SK-N-SH treated with all-trans-retinoic acid at 6 μM for 48 hours (cell line): ENCODE data around the gene SLC25A34.

Experiments
- ATAC-seq: fragments of 200-7000 bp; cut with Tn5 transposase; 3 replicates; pipeline ENCODE4 v1.9.1; 2020; ENCODE audit warnings: mild to moderate bottlenecking, moderate library complexity
- ARNTL ChIP-seq: fragments of 450-650 bp; formaldehyde crosslinking; IDR thresholded peaks from 2 replicates; pipeline ENCODE4 v1.5.0; 2020; ENCODE audit warnings: low read depth, mild to moderate bottlenecking, moderate library complexity, borderline replicate concordance
- BACH2 ChIP-seq: fragments of 250-450 bp; sonication (Bioruptor Pico); IDR thresholded peaks from 2 replicates; pipeline ENCODE4 v1.9.0; 2021; ENCODE audit warnings: mild to moderate bottlenecking, borderline replicate concordance
- CSDC2 ChIP-seq: fragments of 250-450 bp; sonication (Bioruptor Pico); IDR thresholded peaks from 2 replicates; pipeline ENCODE4 v1.5.0; 2020; ENCODE audit warnings: mild to moderate bottlenecking, moderate library complexity
- ESRRG ChIP-seq: fragments of 250-450 bp; sonication (Bioruptor Pico); IDR thresholded peaks from 2 replicates; pipeline ENCODE4 v1.6.1; 2021; ENCODE audit warnings: mild to moderate bottlenecking
- GLIS3 ChIP-seq: fragments of 250-450 bp; sonication (Bioruptor Pico); IDR thresholded peaks from 2 replicates; pipeline ENCODE4 v1.5.0; 2020; ENCODE audit warnings: mild to moderate bottlenecking, moderate library complexity
- ISL1 ChIP-seq: fragments of 250-450 bp; sonication (Bioruptor Pico); IDR thresholded peaks from 2 replicates; pipeline ENCODE4 v2.1.2; 2022; ENCODE audit warnings: mild to moderate bottlenecking, moderate library complexity
- OSR1 ChIP-seq: fragments of 250-450 bp; sonication (Bioruptor Pico); IDR thresholded peaks from 2 replicates; pipeline ENCODE4 v1.8.0; 2022; ENCODE audit warnings: moderate library complexity, mild to moderate bottlenecking, inconsistent platforms
- PPARA ChIP-seq: fragments of 250-450 bp; sonication (Bioruptor Pico); IDR thresholded peaks from 2 replicates; pipeline ENCODE4 v1.5.0; 2020; ENCODE audit warnings: mild to moderate bottlenecking, borderline replicate concordance
- RARB ChIP-seq: fragments of 250-450 bp; sonication (Bioruptor Pico); IDR thresholded peaks from 2 replicates; pipeline ENCODE4 v1.8.0; 2021; ENCODE audit warnings: mild to moderate bottlenecking, moderate library complexity
- SNAI2 ChIP-seq: fragments of 250-450 bp; sonication (Bioruptor Pico); IDR thresholded peaks from 2 replicates; pipeline ENCODE4 v1.5.0; 2020; ENCODE audit warnings: mild to moderate bottlenecking, moderate library complexity
- TCF4 ChIP-seq: fragments of 250-450 bp; sonication (Bioruptor Pico); IDR thresholded peaks from 2 replicates; pipeline ENCODE4 v1.8.0; 2021; ENCODE audit warnings: mild to moderate bottlenecking, moderate library complexity, borderline replicate concordance
- TOX ChIP-seq: fragments of 250-450 bp; sonication (Bioruptor Pico); IDR thresholded peaks from 2 replicates; pipeline ENCODE4 v1.8.0; 2021; ENCODE audit warnings: mild to moderate bottlenecking, moderate library complexity, borderline replicate concordance
- ZC3H10 ChIP-seq: fragments of 250-450 bp; sonication (Bioruptor Pico); IDR thresholded peaks from 2 replicates; pipeline ENCODE4 v1.5.1; 2021; ENCODE audit warnings: mild to moderate bottlenecking, moderate library complexity
- ZFP3 ChIP-seq: fragments of 250-450 bp; sonication (Bioruptor Pico); IDR thresholded peaks from 2 replicates; pipeline ENCODE4 v1.5.0; 2020; ENCODE audit warnings: mild to moderate bottlenecking, moderate library complexity
- ZFP30 ChIP-seq: fragments of 450-650 bp; formaldehyde crosslinking; IDR thresholded peaks from 2 replicates; pipeline ENCODE4 v1.5.0; 2022; ENCODE audit warnings: mild to moderate bottlenecking, moderate library complexity
- ZNF565 ChIP-seq: fragments of 450-650 bp; formaldehyde crosslinking; conservative IDR thresholded peaks from 2 replicates; pipeline ENCODE4 v1.5.0; 2020; ENCODE audit warnings: low read depth, mild to moderate bottlenecking, moderate library complexity
- ZNF70 ChIP-seq: fragments of 450-650 bp; formaldehyde crosslinking; IDR thresholded peaks from 2 replicates; pipeline ENCODE4 v1.5.0; 2020; ENCODE audit warnings: mild to moderate bottlenecking, moderate library complexity
- ZNF8 ChIP-seq: fragments of 450-650 bp; formaldehyde crosslinking; IDR thresholded peaks from 2 replicates; pipeline ENCODE4 v1.5.0; 2020; ENCODE audit warnings: mild to moderate bottlenecking, moderate library complexity
- TF ChIP-seq, protein P1 (sequence below): fragments of 250-450 bp; sonication (Bioruptor Pico); IDR thresholded peaks from 2 replicates; pipeline ENCODE4 v1.5.1; 2021; ENCODE audit warnings: mild to moderate bottlenecking, moderate library complexity
- TF ChIP-seq, protein P2 (sequence below): fragments of 250-450 bp; sonication (Bioruptor Pico); IDR thresholded peaks from 2 replicates; pipeline ENCODE4 v1.8.0; 2021; ENCODE audit warnings: low read depth, mild to moderate bottlenecking, moderate library complexity, borderline replicate concordance
- TF ChIP-seq, protein P3 (sequence below): fragments of 250-450 bp; sonication (Bioruptor Pico); IDR thresholded peaks from 2 replicates; pipeline ENCODE4 v1.8.0; 2020; ENCODE audit warnings: mild to moderate bottlenecking, moderate library complexity, borderline replicate concordance
- TF ChIP-seq, protein P4 (sequence below): fragments of 250-450 bp; sonication (Bioruptor Pico); IDR thresholded peaks from 2 replicates; pipeline ENCODE4 v1.5.1; 2020; ENCODE audit warnings: low read depth, mild to moderate bottlenecking, moderate library complexity
- TF ChIP-seq, protein P5 (sequence below): fragments of 250-450 bp; sonication (Bioruptor Pico); IDR thresholded peaks from 2 replicates; pipeline ENCODE4 v1.5.0; 2020; ENCODE audit warnings: mild to moderate bottlenecking, moderate library complexity

The SLC25A34 gene

DNA sequence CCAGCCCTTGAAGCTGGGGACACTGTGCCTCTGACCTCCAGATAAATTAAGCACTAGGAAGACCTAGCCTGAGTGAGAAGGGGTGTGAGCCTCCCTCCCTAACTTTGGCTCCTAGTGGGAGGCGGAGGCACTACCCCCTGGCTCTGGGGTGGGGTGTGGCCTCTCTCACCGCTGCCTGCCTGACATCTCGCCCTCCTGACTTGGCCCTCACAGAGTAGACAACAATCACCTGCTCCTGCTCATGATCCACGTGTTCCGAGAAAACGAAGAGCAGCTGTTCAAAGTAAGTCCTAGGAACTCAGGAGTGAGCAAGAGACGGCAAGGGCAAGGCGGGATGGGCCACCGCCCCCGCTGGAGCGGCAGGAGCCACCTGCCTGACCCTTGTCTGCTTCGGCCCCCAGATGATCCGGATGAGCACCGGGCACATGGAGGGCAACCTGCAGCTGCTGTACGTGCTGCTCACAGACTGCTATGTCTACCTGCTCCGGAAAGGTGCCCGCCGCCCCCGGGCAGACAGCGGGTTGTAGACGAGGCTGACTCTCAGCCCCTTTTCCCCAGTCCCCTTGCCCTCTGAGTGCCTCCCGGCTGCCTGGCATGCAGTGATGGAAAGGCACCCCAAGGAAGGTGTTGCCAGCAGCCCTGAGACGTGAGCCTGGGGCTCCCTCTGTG, 8.1 kb upstream of the SLC25A34 start:
- ATAC-seq, result no peak
- TF ChIP-seq RARB (CRISPR knock-in tag), result no peak
- no peak for TF ChIP-seq SNAI2
- TF ChIP-seq TCF4 (CRISPR knock-in tag), result no peak
- no peak for TF ChIP-seq GLIS3
- TF ChIP-seq CSDC2 (CRISPR knock-in tag), result no peak
- TF ChIP-seq ZFP30, result no peak
- TF ChIP-seq TOX, result no peak
- TF ChIP-seq PPARA (CRISPR knock-in tag), result no peak
- TF ChIP-seq, protein P1, sequence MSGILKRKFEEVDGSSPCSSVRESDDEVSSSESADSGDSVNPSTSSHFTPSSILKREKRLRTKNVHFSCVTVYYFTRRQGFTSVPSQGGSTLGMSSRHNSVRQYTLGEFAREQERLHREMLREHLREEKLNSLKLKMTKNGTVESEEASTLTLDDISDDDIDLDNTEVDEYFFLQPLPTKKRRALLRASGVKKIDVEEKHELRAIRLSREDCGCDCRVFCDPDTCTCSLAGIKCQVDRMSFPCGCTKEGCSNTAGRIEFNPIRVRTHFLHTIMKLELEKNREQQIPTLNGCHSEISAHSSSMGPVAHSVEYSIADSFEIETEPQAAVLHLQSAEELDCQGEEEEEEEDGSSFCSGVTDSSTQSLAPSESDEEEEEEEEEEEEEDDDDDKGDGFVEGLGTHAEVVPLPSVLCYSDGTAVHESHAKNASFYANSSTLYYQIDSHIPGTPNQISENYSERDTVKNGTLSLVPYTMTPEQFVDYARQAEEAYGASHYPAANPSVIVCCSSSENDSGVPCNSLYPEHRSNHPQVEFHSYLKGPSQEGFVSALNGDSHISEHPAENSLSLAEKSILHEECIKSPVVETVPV (CRISPR knock-in tag), result no peak

DNA sequence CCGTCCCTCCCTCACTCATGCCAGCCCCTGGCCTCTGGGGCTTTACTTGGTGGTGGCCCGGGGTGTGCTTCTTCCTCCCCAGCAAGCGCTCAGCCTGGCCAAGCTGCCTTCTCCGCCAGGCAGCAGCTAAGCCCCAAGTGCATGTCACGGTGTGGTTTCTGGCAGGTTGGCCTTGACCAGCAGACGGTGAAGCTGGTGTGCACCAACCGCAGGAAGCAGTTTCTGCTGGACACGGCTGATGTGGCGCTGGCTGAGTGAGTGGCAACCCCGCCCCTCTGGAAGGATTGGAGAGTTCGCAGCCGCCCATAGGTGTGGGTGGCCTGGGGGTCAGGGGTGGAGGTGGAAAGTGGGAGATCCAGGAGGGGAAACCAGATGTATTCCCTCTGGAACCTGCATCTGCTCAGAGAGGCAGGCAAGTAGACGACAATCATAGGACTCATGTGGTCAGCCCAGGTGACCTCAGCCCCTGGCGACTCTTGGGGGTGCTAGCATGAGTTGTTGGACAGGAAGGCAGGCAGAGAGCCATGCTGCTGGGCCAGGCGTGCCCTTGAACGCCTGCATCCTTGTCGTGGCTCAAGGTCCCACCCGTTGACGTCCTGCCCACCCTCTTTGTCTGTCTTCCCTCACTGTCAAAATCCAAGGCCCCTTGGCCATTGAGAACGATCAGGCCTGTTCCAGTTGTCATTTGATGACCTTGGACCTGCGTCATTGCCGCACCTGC, 7.0 kb upstream of the SLC25A34 start:
- TF ChIP-seq OSR1 (CRISPR knock-in tag) (no peak), RARB (CRISPR knock-in tag) (no peak)
- ATAC-seq, result no peak

DNA sequence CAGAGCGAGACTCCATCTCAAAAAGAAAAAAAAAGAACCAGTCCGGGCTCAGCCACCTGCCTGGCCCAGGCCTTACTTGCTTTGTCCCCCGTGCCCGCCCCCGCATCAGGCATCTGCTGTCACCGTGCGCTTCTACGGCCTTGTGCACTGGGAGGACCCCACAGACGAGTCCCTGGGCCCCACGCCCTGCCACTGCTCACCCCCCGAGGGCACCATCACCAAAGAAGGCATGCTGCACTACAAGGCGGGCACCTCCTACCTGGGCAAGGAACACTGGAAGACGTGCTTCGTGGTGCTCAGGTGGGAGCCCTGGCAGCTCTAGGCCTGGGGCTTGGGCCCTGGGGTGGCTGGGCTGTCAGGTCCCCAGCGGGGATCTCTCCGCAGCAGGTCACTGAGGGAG, 5.6 kb upstream of the SLC25A34 start:
- TF ChIP-seq, protein P2, sequence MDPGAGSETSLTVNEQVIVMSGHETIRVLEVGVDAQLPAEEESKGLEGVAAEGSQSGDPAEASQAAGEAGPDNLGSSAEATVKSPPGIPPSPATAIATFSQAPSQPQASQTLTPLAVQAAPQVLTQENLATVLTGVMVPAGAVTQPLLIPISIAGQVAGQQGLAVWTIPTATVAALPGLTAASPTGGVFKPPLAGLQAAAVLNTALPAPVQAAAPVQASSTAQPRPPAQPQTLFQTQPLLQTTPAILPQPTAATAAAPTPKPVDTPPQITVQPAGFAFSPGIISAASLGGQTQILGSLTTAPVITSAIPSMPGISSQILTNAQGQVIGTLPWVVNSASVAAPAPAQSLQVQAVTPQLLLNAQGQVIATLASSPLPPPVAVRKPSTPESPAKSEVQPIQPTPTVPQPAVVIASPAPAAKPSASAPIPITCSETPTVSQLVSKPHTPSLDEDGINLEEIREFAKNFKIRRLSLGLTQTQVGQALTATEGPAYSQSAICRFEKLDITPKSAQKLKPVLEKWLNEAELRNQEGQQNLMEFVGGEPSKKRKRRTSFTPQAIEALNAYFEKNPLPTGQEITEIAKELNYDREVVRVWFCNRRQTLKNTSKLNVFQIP, result no peak
- no peak for TF ChIP-seq ESRRG (CRISPR knock-in tag)
- TF ChIP-seq ZNF70 (CRISPR knock-in tag), result no peak
- no peak for TF ChIP-seq PPARA (CRISPR knock-in tag)
- TF ChIP-seq ZNF8 (CRISPR knock-in tag), result no peak
- TF ChIP-seq, protein P3, sequence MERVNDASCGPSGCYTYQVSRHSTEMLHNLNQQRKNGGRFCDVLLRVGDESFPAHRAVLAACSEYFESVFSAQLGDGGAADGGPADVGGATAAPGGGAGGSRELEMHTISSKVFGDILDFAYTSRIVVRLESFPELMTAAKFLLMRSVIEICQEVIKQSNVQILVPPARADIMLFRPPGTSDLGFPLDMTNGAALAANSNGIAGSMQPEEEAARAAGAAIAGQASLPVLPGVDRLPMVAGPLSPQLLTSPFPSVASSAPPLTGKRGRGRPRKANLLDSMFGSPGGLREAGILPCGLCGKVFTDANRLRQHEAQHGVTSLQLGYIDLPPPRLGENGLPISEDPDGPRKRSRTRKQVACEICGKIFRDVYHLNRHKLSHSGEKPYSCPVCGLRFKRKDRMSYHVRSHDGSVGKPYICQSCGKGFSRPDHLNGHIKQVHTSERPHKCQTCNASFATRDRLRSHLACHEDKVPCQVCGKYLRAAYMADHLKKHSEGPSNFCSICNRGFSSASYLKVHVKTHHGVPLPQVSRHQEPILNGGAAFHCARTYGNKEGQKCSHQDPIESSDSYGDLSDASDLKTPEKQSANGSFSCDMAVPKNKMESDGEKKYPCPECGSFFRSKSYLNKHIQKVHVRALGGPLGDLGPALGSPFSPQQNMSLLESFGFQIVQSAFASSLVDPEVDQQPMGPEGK, result no peak
- no peak for TF ChIP-seq BACH2 (CRISPR knock-in tag)
- TF ChIP-seq, protein P4, sequence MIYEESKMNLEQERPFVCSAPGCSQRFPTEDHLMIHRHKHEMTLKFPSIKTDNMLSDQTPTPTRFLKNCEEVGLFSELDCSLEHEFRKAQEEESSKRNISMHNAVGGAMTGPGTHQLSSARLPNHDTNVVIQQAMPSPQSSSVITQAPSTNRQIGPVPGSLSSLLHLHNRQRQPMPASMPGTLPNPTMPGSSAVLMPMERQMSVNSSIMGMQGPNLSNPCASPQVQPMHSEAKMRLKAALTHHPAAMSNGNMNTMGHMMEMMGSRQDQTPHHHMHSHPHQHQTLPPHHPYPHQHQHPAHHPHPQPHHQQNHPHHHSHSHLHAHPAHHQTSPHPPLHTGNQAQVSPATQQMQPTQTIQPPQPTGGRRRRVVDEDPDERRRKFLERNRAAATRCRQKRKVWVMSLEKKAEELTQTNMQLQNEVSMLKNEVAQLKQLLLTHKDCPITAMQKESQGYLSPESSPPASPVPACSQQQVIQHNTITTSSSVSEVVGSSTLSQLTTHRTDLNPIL (CRISPR knock-in tag), result no peak
- TF ChIP-seq ZFP3 (CRISPR knock-in tag), result no peak
- no peak for TF ChIP-seq ISL1
- TF ChIP-seq CSDC2 (CRISPR knock-in tag), result no peak
- no peak for TF ChIP-seq OSR1 (CRISPR knock-in tag)
- TF ChIP-seq ARNTL (CRISPR knock-in tag), result no peak
- no peak for TF ChIP-seq TOX
- TF ChIP-seq GLIS3, result no peak
- no peak for TF ChIP-seq ZFP30
- TF ChIP-seq ZC3H10 (CRISPR knock-in tag), result no peak
- TF ChIP-seq, protein P5, sequence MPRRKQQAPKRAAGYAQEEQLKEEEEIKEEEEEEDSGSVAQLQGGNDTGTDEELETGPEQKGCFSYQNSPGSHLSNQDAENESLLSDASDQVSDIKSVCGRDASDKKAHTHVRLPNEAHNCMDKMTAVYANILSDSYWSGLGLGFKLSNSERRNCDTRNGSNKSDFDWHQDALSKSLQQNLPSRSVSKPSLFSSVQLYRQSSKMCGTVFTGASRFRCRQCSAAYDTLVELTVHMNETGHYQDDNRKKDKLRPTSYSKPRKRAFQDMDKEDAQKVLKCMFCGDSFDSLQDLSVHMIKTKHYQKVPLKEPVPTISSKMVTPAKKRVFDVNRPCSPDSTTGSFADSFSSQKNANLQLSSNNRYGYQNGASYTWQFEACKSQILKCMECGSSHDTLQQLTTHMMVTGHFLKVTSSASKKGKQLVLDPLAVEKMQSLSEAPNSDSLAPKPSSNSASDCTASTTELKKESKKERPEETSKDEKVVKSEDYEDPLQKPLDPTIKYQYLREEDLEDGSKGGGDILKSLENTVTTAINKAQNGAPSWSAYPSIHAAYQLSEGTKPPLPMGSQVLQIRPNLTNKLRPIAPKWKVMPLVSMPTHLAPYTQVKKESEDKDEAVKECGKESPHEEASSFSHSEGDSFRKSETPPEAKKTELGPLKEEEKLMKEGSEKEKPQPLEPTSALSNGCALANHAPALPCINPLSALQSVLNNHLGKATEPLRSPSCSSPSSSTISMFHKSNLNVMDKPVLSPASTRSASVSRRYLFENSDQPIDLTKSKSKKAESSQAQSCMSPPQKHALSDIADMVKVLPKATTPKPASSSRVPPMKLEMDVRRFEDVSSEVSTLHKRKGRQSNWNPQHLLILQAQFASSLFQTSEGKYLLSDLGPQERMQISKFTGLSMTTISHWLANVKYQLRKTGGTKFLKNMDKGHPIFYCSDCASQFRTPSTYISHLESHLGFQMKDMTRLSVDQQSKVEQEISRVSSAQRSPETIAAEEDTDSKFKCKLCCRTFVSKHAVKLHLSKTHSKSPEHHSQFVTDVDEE (CRISPR knock-in tag), result no peak
- TF ChIP-seq ZNF565 (CRISPR knock-in tag), result no peak
- no peak for TF ChIP-seq RARB (CRISPR knock-in tag)
- no peak for ATAC-seq
